Upper lobe of left lung (tissue), 4 donors: ENCODE measurements around the gene CFAP69.

Experiments
- CTCF ChIP-seq, 6 experiments: fragments of 450-650 bp in 4 of 6; fragments of 200-600 bp in 2 of 6; sonication (generic) in 2 of 6; IDR thresholded peaks; one replicate each; pipeline ENCODE4 v1.5.1; 2016 to 2019; ENCODE audit warnings: antibody characterized with exemption in 6 of 6
- POLR2A ChIP-seq, 4 donors: fragments of 450-650 bp; IDR thresholded peaks; one replicate each; pipeline ENCODE4 v1.5.1; 2016 to 2017; ENCODE audit warnings: antibody characterized with exemption in 4 of 4, mild to moderate bottlenecking in 2 of 4

- TF ChIP-seq CTCF (IDR thresholded peaks at IDR 0.05) (no peak), POLR2A (IDR thresholded peaks at IDR 0.05) (no peak)
Measured at GRCh38 chr7:90267263-90267858, 22.4 kb downstream of the CFAP69 start.
